ENCODE measurements around the gene MMRN2.

DNA sequence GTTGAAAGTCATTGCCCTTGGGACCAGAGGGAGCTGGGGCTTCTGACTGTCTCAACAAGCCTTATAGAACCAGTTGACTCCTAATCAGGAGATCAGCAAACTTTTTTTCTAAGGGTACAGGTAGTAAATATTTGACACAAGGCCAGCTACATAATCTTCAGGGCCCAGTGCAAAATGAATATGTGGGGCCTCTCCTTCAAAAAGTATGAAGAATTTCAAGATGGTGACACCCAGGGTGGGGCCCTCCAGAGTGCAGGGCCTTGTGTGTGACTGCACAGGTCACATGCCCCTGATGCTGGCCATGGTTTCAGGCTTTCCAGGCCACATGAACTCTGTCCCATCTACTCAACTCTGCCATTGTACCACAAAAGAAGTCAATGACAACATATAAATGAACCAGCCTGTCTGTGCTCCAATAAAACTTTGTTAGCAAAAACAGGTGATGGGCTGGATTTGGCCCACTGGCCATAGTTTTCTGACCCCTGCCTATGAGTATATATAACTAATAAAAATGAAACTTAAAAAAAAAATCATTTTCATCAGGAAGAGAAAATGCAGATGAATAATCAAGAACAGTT, 6.1 kb downstream of the MMRN2 start:
- no peak for TF ChIP-seq CTCF (IDR thresholded peaks at IDR 0.05)
- TF ChIP-seq RCOR1 (IDR thresholded peaks at IDR 0.05; ENCODE audit: low read length): no peak
- TF ChIP-seq EP300 (IDR thresholded peaks at IDR 0.05; ENCODE audit: borderline replicate concordance in 1 of 2, low read depth in 1 of 2, low read length in 1 of 2): no peak
- no peak for TF ChIP-seq RAD21 (IDR thresholded peaks at IDR 0.05; ENCODE audit: low read length)
- TF ChIP-seq USF2 (IDR thresholded peaks at IDR 0.05; ENCODE audit: borderline replicate concordance, low read depth, low read length): no peak
- no peak for TF ChIP-seq TAF1 (IDR thresholded peaks at IDR 0.05; ENCODE audit: borderline replicate concordance, low read depth, low read length)
- TF ChIP-seq NRF1 (IDR thresholded peaks at IDR 0.05; ENCODE audit: low read depth, low read length): no peak
